HepG2 (cell line): ENCODE data around the gene TP73. TPM values are rescaled to one million over a fixed set of nuclear protein-coding genes. Genes with fewer than 3 reads are reported as not detected.

ENCODE experiments used
- AKNA ChIP-seq: sonication (generic); formaldehyde crosslinking; IDR thresholded peaks from 2 replicates; pipeline ENCODE4 v1.4.0; 2020; ENCODE audit warnings: missing genetic modification reagents, borderline replicate concordance
- BRCA1 ChIP-seq: sonication (generic); formaldehyde crosslinking; IDR thresholded peaks from 2 replicates; pipeline ENCODE4 v1.4.0; 2020; ENCODE audit warnings: missing genetic modification reagents
- CBX5 ChIP-seq: sonication (generic); formaldehyde crosslinking; IDR thresholded peaks from 2 replicates; pipeline ENCODE4 v1.4.0; 2020; ENCODE audit warnings: missing genetic modification reagents, borderline replicate concordance
- MED8 ChIP-seq: sonication (generic); formaldehyde crosslinking; IDR thresholded peaks from 2 replicates; pipeline ENCODE4 v1.8.1; 2023; ENCODE audit warnings: mild to moderate bottlenecking, missing genetic modification reagents; ENCODE audit not compliant: insufficient replicate concordance
- MEF2D ChIP-seq: sonication (generic); formaldehyde crosslinking; IDR thresholded peaks from 2 replicates; pipeline ENCODE4 v1.5.1; 2020; ENCODE audit warnings: mild to moderate bottlenecking, missing genetic modification reagents
- MLLT10 ChIP-seq: sonication (generic); formaldehyde crosslinking; IDR thresholded peaks from 2 replicates; pipeline ENCODE4 v1.4.0; 2020; ENCODE audit warnings: missing genetic modification reagents
- NCOA1 ChIP-seq: sonication (generic); formaldehyde crosslinking; IDR thresholded peaks from 2 replicates; pipeline ENCODE4 v1.9.0; 2021; ENCODE audit warnings: missing genetic modification reagents
- ONECUT2 ChIP-seq: sonication (generic); formaldehyde crosslinking; IDR thresholded peaks from 2 replicates; pipeline ENCODE4 v1.4.0; 2020; ENCODE audit warnings: missing genetic modification reagents
- PBX3 ChIP-seq: sonication (generic); formaldehyde crosslinking; IDR thresholded peaks from 2 replicates; pipeline ENCODE4 v1.8.1; 2023; ENCODE audit warnings: missing genetic modification reagents, inconsistent platforms, borderline replicate concordance
- POLR2AphosphoS2 ChIP-seq: IDR thresholded peaks from 2 replicates; pipeline ENCODE4 v1.6.1; 2011; ENCODE audit warnings: low read depth, low read length, improper control_type of control experiment
- RBFOX2 ChIP-seq: fragments of 200-400 bp; formaldehyde crosslinking; IDR thresholded peaks from 2 replicates; pipeline ENCODE4 v1.6.1; 2017; ENCODE audit warnings: low read depth, mild to moderate bottlenecking, low read length
- TSC22D2 ChIP-seq: sonication (generic); formaldehyde crosslinking; IDR thresholded peaks from 2 replicates; pipeline ENCODE4 v1.5.1; 2020; ENCODE audit warnings: missing genetic modification reagents, mild to moderate bottlenecking, borderline replicate concordance
- U2AF2 ChIP-seq: fragments of 200-400 bp; formaldehyde crosslinking; IDR thresholded peaks from 2 replicates; pipeline ENCODE4 v1.6.1; 2017; ENCODE audit warnings: low read depth, mild to moderate bottlenecking, low read length
- ZFAT ChIP-seq: sonication (generic); formaldehyde crosslinking; conservative IDR thresholded peaks from 2 replicates; pipeline ENCODE4 v1.8.1; 2023; ENCODE audit warnings: missing genetic modification reagents, inconsistent platforms
- ZNF18 ChIP-seq: sonication (generic); formaldehyde crosslinking; IDR thresholded peaks from 2 replicates; pipeline ENCODE4 v1.8.0; 2022; ENCODE audit warnings: mild to moderate bottlenecking, missing genetic modification reagents; ENCODE audit not compliant: insufficient replicate concordance
- ZNF235 ChIP-seq: sonication (generic); formaldehyde crosslinking; IDR thresholded peaks from 2 replicates; pipeline ENCODE4 v1.8.1; 2023; ENCODE audit warnings: mild to moderate bottlenecking, missing genetic modification reagents, borderline replicate concordance
- ZNF446 ChIP-seq: sonication (generic); formaldehyde crosslinking; IDR thresholded peaks from 2 replicates; pipeline ENCODE4 v1.5.0; 2020; ENCODE audit warnings: mild to moderate bottlenecking, missing genetic modification reagents
- ZNF557 ChIP-seq: sonication (generic); formaldehyde crosslinking; IDR thresholded peaks from 2 replicates; pipeline ENCODE4 v1.4.0; 2020; ENCODE audit warnings: missing genetic modification reagents
- ZNF770 ChIP-seq: sonication (generic); formaldehyde crosslinking; IDR thresholded peaks from 2 replicates; pipeline ENCODE4 v1.5.0; 2020; ENCODE audit warnings: mild to moderate bottlenecking, missing genetic modification reagents
- polyA plus RNA-seq, 8 experiments: library from polyadenylated mRNA; depleted of rRNA in 3 of 8; stranded (reverse) in 7 of 8; unstranded in 1 of 8; fragments of >200 nt; fragmentation: Illumina TruSeq in 4 of 8; extraction: Trizol in 4 of 8; gene quantifications; 2 replicates each; pipeline versions ENCODE4 v1.2.1 to v1.2.3, GENCODE V29; 2011 to 2016; ENCODE audit warnings: low read depth in 4 of 8, missing spikeins in 1 of 8, mixed read lengths in 1 of 8; ENCODE audit not compliant: insufficient read depth in 1 of 8
- total RNA-seq, 5 experiments: library from RNA; depleted of rRNA; stranded (reverse); fragments of >200 nt; fragmentation: Illumina TruSeq; extraction: Trizol; gene quantifications; 2 replicates each; pipeline ENCODE4 v1.2.3, GENCODE V29; 2016; ENCODE audit warnings: low read depth in 1 of 5

Gene TP73
- total and polyA plus RNA-seq, 2 of the 13 experiments (the other 11 are each of a cell fraction or from before 2014, with no cell fraction given) = 0.49 to 1.1 TPM

GRCh38 chr1:3649342-3650247 lies 2.7 kb upstream of the TP73 start, which contains the start of gene WRAP73 (continued):
- no peak for TF ChIP-seq TSC22D2 (CRISPR knock-in tag)
- TF ChIP-seq PBX3 = no peak
- no peak for TF ChIP-seq U2AF2
- no peak for TF ChIP-seq ZNF446 (CRISPR knock-in tag)
- no peak for TF ChIP-seq MEF2D (CRISPR knock-in tag)
- no peak for TF ChIP-seq ZFAT (CRISPR knock-in tag)
- no peak for TF ChIP-seq MLLT10 (CRISPR knock-in tag)
- TF ChIP-seq POLR2AphosphoS2 = no peak
- no peak for TF ChIP-seq ZNF18 (CRISPR knock-in tag)
- peak; percentile 80; the same call in 1 of the 2 replicates for TF ChIP-seq ZNF235 (CRISPR knock-in tag)
- TF ChIP-seq AKNA (CRISPR knock-in tag) = no peak
- no peak for TF ChIP-seq ZNF557 (CRISPR knock-in tag)
- TF ChIP-seq NCOA1 (CRISPR knock-in tag) = no peak
- no peak for TF ChIP-seq ONECUT2 (CRISPR knock-in tag)
- no peak for TF ChIP-seq ZNF770 (CRISPR knock-in tag)
- peak; percentile 87 for TF ChIP-seq RBFOX2
- TF ChIP-seq BRCA1 (CRISPR knock-in tag) = no peak
- no peak for TF ChIP-seq CBX5 (CRISPR knock-in tag)
- TF ChIP-seq MED8 (CRISPR knock-in tag) = peak; percentile 18
